Measurements from ENCODE around the gene HTRA3.
A peak's percentile ranks its signal among the peaks of the same experiment; 100 is the strongest.

- TF ChIP-seq SMC3 (IDR thresholded peaks at IDR 0.05; ENCODE audit: low read depth, low read length) (peak; percentile 79), ELK1 (IDR thresholded peaks at IDR 0.05; ENCODE audit: borderline replicate concordance, low read depth, low read length) (no peak), RCOR1 (IDR thresholded peaks at IDR 0.05; ENCODE audit: insufficient replicate concordance, low read length) (no peak), POLR2A (IDR thresholded peaks at IDR 0.05; ENCODE audit: low read depth, low read length) (no peak), CEBPB (IDR thresholded peaks at IDR 0.05; ENCODE audit: low read depth, low read length) (peak; percentile 84), MAZ (IDR thresholded peaks at IDR 0.05; ENCODE audit: borderline replicate concordance, low read depth, low read length) (peak; percentile 88; the same call in 1 of the 2 replicates), USF2 (IDR thresholded peaks at IDR 0.05; ENCODE audit: low read depth, low read length) (no peak; the same call in 1 of the 2 replicates), RFX5 (IDR thresholded peaks at IDR 0.05; ENCODE audit: low read depth, low read length) (no peak), RAD21 (IDR thresholded peaks at IDR 0.05; ENCODE audit: low read length) (peak; percentile 90), MXI1 (IDR thresholded peaks at IDR 0.05; ENCODE audit: borderline replicate concordance, low read depth, low read length) (no peak), BHLHE40 (IDR thresholded peaks at IDR 0.05; ENCODE audit: low read depth, low read length) (peak; percentile 87)
- TF ChIP-seq, protein P1, sequence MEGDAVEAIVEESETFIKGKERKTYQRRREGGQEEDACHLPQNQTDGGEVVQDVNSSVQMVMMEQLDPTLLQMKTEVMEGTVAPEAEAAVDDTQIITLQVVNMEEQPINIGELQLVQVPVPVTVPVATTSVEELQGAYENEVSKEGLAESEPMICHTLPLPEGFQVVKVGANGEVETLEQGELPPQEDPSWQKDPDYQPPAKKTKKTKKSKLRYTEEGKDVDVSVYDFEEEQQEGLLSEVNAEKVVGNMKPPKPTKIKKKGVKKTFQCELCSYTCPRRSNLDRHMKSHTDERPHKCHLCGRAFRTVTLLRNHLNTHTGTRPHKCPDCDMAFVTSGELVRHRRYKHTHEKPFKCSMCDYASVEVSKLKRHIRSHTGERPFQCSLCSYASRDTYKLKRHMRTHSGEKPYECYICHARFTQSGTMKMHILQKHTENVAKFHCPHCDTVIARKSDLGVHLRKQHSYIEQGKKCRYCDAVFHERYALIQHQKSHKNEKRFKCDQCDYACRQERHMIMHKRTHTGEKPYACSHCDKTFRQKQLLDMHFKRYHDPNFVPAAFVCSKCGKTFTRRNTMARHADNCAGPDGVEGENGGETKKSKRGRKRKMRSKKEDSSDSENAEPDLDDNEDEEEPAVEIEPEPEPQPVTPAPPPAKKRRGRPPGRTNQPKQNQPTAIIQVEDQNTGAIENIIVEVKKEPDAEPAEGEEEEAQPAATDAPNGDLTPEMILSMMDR (conservative IDR thresholded peaks at IDR 0.05; ENCODE audit: low read depth, low read length), result peak; percentile 76
These were observed 5.4 kb downstream of the HTRA3 start for GRCh38 chr4:8274765-8275547.

All from IMR-90 (cell line).